Trophoblast cell (in vitro differentiated cells and primary cell): Measurements from ENCODE around the gene ST8SIA3.

Experiments used
- DNase-seq, 2 donors: peaks; one replicate each; pipeline ENCODE4 v3.0.0-alpha.2; 2016
- H2AFZ ChIP-seq: 2 replicates; pipeline ENCODE4 v1.6.1; 2013; ENCODE audit warnings: low read length, moderate library complexity, mild to moderate bottlenecking; ENCODE audit not compliant: insufficient read depth, poor library complexity
- H2AK5ac ChIP-seq: 2 replicates; pipeline ENCODE4 v1.6.1; 2013; ENCODE audit warnings: mild to moderate bottlenecking, low read length
- H2BK120ac ChIP-seq: 2 replicates; pipeline ENCODE4 v1.6.1; 2013; ENCODE audit warnings: low read length, mild to moderate bottlenecking, moderate library complexity; ENCODE audit not compliant: insufficient read depth, poor library complexity
- H2BK12ac ChIP-seq: 2 replicates; pipeline ENCODE4 v1.6.1; 2013; ENCODE audit warnings: mild to moderate bottlenecking, low read length, moderate library complexity
- H2BK5ac ChIP-seq: 2 replicates; pipeline ENCODE4 v1.6.1; 2013; ENCODE audit warnings: low read length, low read depth, moderate library complexity, mild to moderate bottlenecking; ENCODE audit not compliant: poor library complexity
- H3K14ac ChIP-seq: 2 replicates; pipeline ENCODE4 v1.6.1; 2013; ENCODE audit warnings: mild to moderate bottlenecking, low read length
- H3K18ac ChIP-seq: 2 replicates; pipeline ENCODE4 v1.6.1; 2013; ENCODE audit warnings: mild to moderate bottlenecking, low read length
- H3K23ac ChIP-seq: 2 replicates; pipeline ENCODE4 v1.6.1; 2013; ENCODE audit warnings: low read length
- H3K27ac ChIP-seq: 2 replicates; pipeline ENCODE4 v1.5.1; 2013; ENCODE audit warnings: low read depth, mild to moderate bottlenecking, inconsistent platforms, low read length, moderate library complexity
- H3K27me3 ChIP-seq: 2 replicates; pipeline ENCODE4 v1.6.1; 2013; ENCODE audit warnings: inconsistent platforms, mild to moderate bottlenecking, low read length, moderate library complexity; ENCODE audit not compliant: insufficient read depth
- H3K36me3 ChIP-seq, 2 experiments: 1 replicate in 1 of 2; 2 replicates in 1 of 2; pipeline ENCODE4 v1.6.1; 2013; ENCODE audit warnings: low read length in 2 of 2, mild to moderate bottlenecking in 2 of 2, moderate library complexity in 1 of 2; ENCODE audit not compliant: insufficient read depth in 2 of 2, control insufficient read depth in 1 of 2
- H3K4ac ChIP-seq: 2 replicates; pipeline ENCODE4 v1.6.1; 2013; ENCODE audit warnings: low read depth, mild to moderate bottlenecking, low read length, moderate library complexity
- H3K4me1 ChIP-seq, 2 experiments: 1 replicate in 1 of 2; 2 replicates in 1 of 2; pipeline ENCODE4 v1.6.1; 2013; ENCODE audit warnings: low read length in 2 of 2, mild to moderate bottlenecking in 2 of 2, moderate library complexity in 1 of 2; ENCODE audit not compliant: insufficient read depth in 2 of 2, control insufficient read depth in 1 of 2
- H3K4me2 ChIP-seq: 2 replicates; pipeline ENCODE4 v1.6.1; 2013; ENCODE audit warnings: inconsistent platforms, mild to moderate bottlenecking, low read length, moderate library complexity
- H3K4me3 ChIP-seq: 2 replicates; pipeline ENCODE4 v1.5.1; 2013; ENCODE audit warnings: mild to moderate bottlenecking, low read depth, low read length, inconsistent platforms
- H3K79me1 ChIP-seq: one replicate; pipeline ENCODE4 v1.6.1; 2013; ENCODE audit warnings: low read length
- H3K79me2 ChIP-seq: 2 replicates; pipeline ENCODE4 v1.6.1; 2013; ENCODE audit warnings: low read length, mild to moderate bottlenecking; ENCODE audit not compliant: control insufficient read depth, insufficient read depth, poor library complexity
- H3K9ac ChIP-seq: 2 replicates; pipeline ENCODE4 v1.6.1; 2013; ENCODE audit warnings: mild to moderate bottlenecking, low read length
- H3K9me3 ChIP-seq: 2 replicates; pipeline ENCODE4 v1.6.1; 2013; ENCODE audit warnings: low read depth, mild to moderate bottlenecking, control low read depth, inconsistent platforms, low read length; ENCODE audit not compliant: insufficient read depth
- H4K12ac ChIP-seq: 2 replicates; pipeline ENCODE4 v1.6.1; 2013; ENCODE audit warnings: low read depth, mild to moderate bottlenecking, low read length, moderate library complexity
- H4K8ac ChIP-seq: 2 replicates; pipeline ENCODE4 v1.6.1; 2013; ENCODE audit warnings: low read depth, mild to moderate bottlenecking, low read length, moderate library complexity
- H4K91ac ChIP-seq: one replicate; pipeline ENCODE4 v1.6.1; 2013; ENCODE audit warnings: low read depth, mild to moderate bottlenecking, low read length, moderate library complexity
- WGBS: extraction: QIAGEN DNeasy Blood & Tissue Kit; methylation state at CpG from one replicate; pipeline ENCODE4 v1.1.7; 2013; ENCODE audit warnings: missing lambda C conversion rate; ENCODE audit not compliant: insufficient read length, insufficient coverage; ENCODE audit errors: extremely low coverage; 5-methylcytosine and 5-hydroxymethylcytosine counted together

Gene ST8SIA3

DNA sequence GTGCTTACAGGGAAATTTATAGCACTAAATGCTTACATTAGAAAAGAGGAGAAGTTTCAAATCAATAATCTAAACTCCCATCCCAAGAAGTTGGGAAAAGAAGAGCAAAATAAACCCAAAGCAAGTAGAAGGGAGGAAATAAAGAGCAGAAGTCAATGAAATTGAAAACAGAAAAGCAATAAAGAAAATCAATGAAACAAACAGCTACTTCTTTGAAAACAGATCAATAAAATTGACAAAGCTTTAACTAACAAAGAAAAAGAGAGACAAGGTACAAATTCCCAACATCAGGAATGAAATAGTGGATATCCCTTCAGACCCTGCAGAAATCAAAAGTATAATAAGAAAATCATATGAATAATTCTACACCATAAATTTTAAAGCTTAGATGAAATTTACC lies 57.3 kb downstream of the ST8SIA3 start:
- Histone ChIP-seq H2AK5ac (no peak overlapping the region), H3K14ac (no peak overlapping the region), H4K12ac (no peak overlapping the region), H3K23ac (no peak overlapping the region), H2BK12ac (no peak overlapping the region), H3K4ac (no peak overlapping the region), H3K4me2 (no peak overlapping the region), H3K79me1 (no peaks in the 10 kb centered on the region), H3K18ac (no peak overlapping the region), H3K79me2 (no peaks in the 10 kb centered on the region), H3K36me3 (no peaks in the 10 kb centered on the region), H4K91ac (no peak overlapping the region), H3K4me1 (no peaks in the 10 kb centered on the region), H2BK120ac (no peak overlapping the region), H3K27me3 (no peaks in the 10 kb centered on the region), H4K8ac (no peak overlapping the region), H3K9ac (no peak overlapping the region), H3K4me3 (no peak overlapping the region), H3K27ac (no peak overlapping the region), H2AFZ (no peak overlapping the region), H2BK5ac (no peak overlapping the region), H3K9me3 (no peaks in the 10 kb centered on the region)
- no peak for DNase-seq

DNA sequence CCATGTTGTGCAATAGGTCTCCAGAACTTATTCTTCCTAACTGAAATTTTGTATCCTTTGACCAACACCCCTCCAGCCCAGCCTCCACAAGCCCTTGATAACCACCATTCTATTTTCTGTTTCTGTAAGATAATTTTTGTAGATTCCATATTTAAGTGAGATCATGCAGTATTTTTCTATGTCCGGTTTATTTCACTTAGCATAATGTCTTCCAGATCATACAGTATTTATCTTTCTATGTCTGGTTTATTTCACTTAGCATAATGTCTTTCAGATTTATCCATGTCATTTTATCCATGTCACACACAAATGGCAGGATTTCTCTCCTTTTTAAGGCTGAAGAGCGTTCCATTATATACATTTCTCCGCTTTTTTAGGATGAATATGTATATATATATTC lies 58.4 kb downstream of the ST8SIA3 start:
- WGBS, result no CpG with 5 or more reads among the region's 3 CpGs
- Histone ChIP-seq H3K23ac (no peak overlapping the region), H3K9ac (no peak overlapping the region)

GRCh38 chr18:57416542-57416941 lies 64.2 kb downstream of the ST8SIA3 start:
- H3K79me1 ChIP-seq, result no peaks in the 10 kb centered on the region
- no peak overlapping the region for H3K23ac ChIP-seq
- H3K4me1 ChIP-seq, result no peaks in the 10 kb centered on the region
- no peak overlapping the region for H3K14ac ChIP-seq
- WGBS, result no CpG with 5 or more reads among the region's 4 CpGs
- H2BK120ac ChIP-seq, result no peak overlapping the region
- no peak overlapping the region for H3K4me3 ChIP-seq
- no peak for DNase-seq
- no peak overlapping the region for H3K18ac ChIP-seq
- no peak overlapping the region for H2BK5ac ChIP-seq
- no peak overlapping the region for H2AK5ac ChIP-seq
- no peak overlapping the region for H4K12ac ChIP-seq
- H3K9ac ChIP-seq, result no peak overlapping the region
- H3K27me3 ChIP-seq, result no peaks in the 10 kb centered on the region
- no peak overlapping the region for H3K4me2 ChIP-seq
- no peak overlapping the region for H2BK12ac ChIP-seq
- no peak overlapping the region for H3K4ac ChIP-seq
- H4K8ac ChIP-seq, result no peak overlapping the region
- H3K36me3 ChIP-seq, result no peaks in the 10 kb centered on the region
- no peak overlapping the region for H3K27ac ChIP-seq
- H4K91ac ChIP-seq, result no peak overlapping the region
- H3K79me2 ChIP-seq, result no peaks in the 10 kb centered on the region
- H3K9me3 ChIP-seq, result no peaks in the 10 kb centered on the region
- H2AFZ ChIP-seq, result no peak overlapping the region

More for the DNA sequence above, 58.4 kb downstream of the ST8SIA3 start:
- no peak overlapping the region for H3K4ac ChIP-seq
- DNase-seq, result no peak
- H4K12ac ChIP-seq, result no peak overlapping the region
- no peak overlapping the region for H4K91ac ChIP-seq
- no peak overlapping the region for H2BK5ac ChIP-seq
- H3K36me3 ChIP-seq, result no peaks in the 10 kb centered on the region
- no peaks in the 10 kb centered on the region for H3K27me3 ChIP-seq
- no peak overlapping the region for H3K14ac ChIP-seq
- no peaks in the 10 kb centered on the region for H3K4me1 ChIP-seq
- H3K79me2 ChIP-seq, result no peaks in the 10 kb centered on the region
- no peak overlapping the region for H3K18ac ChIP-seq
- H3K4me2 ChIP-seq, result no peak overlapping the region
- no peak overlapping the region for H3K4me3 ChIP-seq
- no peak overlapping the region for H2BK120ac ChIP-seq
- no peak overlapping the region for H3K27ac ChIP-seq
- no peak overlapping the region for H2AFZ ChIP-seq
- H2BK12ac ChIP-seq, result no peak overlapping the region
- no peak overlapping the region for H2AK5ac ChIP-seq
- no peak overlapping the region for H4K8ac ChIP-seq
- no peaks in the 10 kb centered on the region for H3K9me3 ChIP-seq
- H3K79me1 ChIP-seq, result no peaks in the 10 kb centered on the region
